Spleen (tissue), 11 donors: ENCODE data around the gene WBP4. TPM values are rescaled to one million over a fixed set of nuclear protein-coding genes. Genes with fewer than 3 reads are reported as not detected.

Experiments
- DNase-seq: peaks from one replicate; pipeline ENCODE4 v3.0.0-alpha.2; 2020
- H3K27ac ChIP-seq, 8 donors: fragments of 200-600 bp; sonication (generic) in 7 of 8; 1 replicate in 4 of 8; 2 replicates in 4 of 8; pipeline versions ENCODE4 v1.5.0 to v1.8.0; 2016 to 2021; ENCODE audit warnings: inconsistent platforms in 4 of 8, mild to moderate bottlenecking in 4 of 8, moderate library complexity in 1 of 8
- H3K27me3 ChIP-seq, 7 donors: fragments of 200-600 bp; sonication (generic) in 6 of 7; replicated peaks in 1 of 7; 1 replicate in 4 of 7; 2 replicates in 3 of 7; pipeline versions ENCODE4 v1.5.0 to v1.8.0; 2016 to 2021; ENCODE audit warnings: inconsistent platforms in 3 of 7, mild to moderate bottlenecking in 1 of 7
- H3K36me3 ChIP-seq, 6 donors: fragments of 200-600 bp; sonication (generic) in 5 of 6; 1 replicate in 4 of 6; 2 replicates in 2 of 6; pipeline versions ENCODE4 v1.5.0 to v1.8.0; 2016 to 2021; ENCODE audit warnings: inconsistent platforms in 2 of 6
- H3K4me1 ChIP-seq, 6 donors: fragments of 200-600 bp; sonication (generic) in 5 of 6; 1 replicate in 3 of 6; 2 replicates in 3 of 6; pipeline versions ENCODE4 v1.5.0 to v1.8.0; 2016 to 2021; ENCODE audit warnings: inconsistent platforms in 3 of 6
- H3K4me3 ChIP-seq, 8 donors: fragments of 200-600 bp; sonication (generic) in 7 of 8; 1 replicate in 4 of 8; 2 replicates in 4 of 8; pipeline versions ENCODE4 v1.5.0 to v1.8.0; 2016 to 2021; ENCODE audit warnings: inconsistent platforms in 4 of 8, mild to moderate bottlenecking in 4 of 8, moderate library complexity in 2 of 8
- H3K9me3 ChIP-seq, 8 donors: fragments of 200-600 bp; sonication (generic) in 7 of 8; 1 replicate in 4 of 8; 2 replicates in 4 of 8; pipeline versions ENCODE4 v1.5.0 to v1.8.0; 2016 to 2021; ENCODE audit warnings: inconsistent platforms in 4 of 8
- POLR2A ChIP-seq, 3 donors: fragments of 450-650 bp; IDR thresholded peaks; one replicate each; pipeline ENCODE4 v1.5.1; 2017; ENCODE audit warnings: antibody characterized with exemption in 3 of 3, mild to moderate bottlenecking in 1 of 3
- POLR2AphosphoS5 ChIP-seq, 3 donors: sonication (generic); formaldehyde crosslinking; IDR thresholded peaks; one replicate each; pipeline ENCODE4 v1.5.1; 2017; ENCODE audit warnings: antibody characterized with exemption in 3 of 3
- WGBS, 5 donors: extraction: QIAGEN DNeasy Blood & Tissue Kit in 3 of 5; methylation state at CpG; one replicate each; pipeline versions ENCODE4 v1.1.5 to v1.1.7; 2013 to 2018; 5-methylcytosine and 5-hydroxymethylcytosine counted together
- intact Hi-C: fragments of 100-400 bp; cut with DNase I; formaldehyde crosslinking; loops from one replicate; pipeline ENCODE4 v1.15.0; 2023; ENCODE audit warnings: low total_unique reads
- polyA plus RNA-seq, 3 donors: library from polyadenylated mRNA; stranded (reverse); fragments of 200-250 nt; gene quantifications; one replicate each; pipeline ENCODE4 v1.2.1, GENCODE V29; 2013
- total RNA-seq, 7 donors: library from RNA; depleted of rRNA in 3 of 7; stranded (reverse); fragments of >200 nt in 3 of 7; fragmentation: NEBNext Ultra II Directional in 4 of 7; extraction: Animal tissue kit (Norgen Biotek cat#: 25700) in 4 of 7; gene quantifications; one replicate each; pipeline versions ENCODE4 v1.1.0 to v1.2.1, GENCODE V29; 2016 to 2021
- TF ChIP-seq, protein P1 (sequence below), 11 experiments: fragments of 200-600 bp in 7 of 11; fragments of 450-650 bp in 4 of 11; sonication (generic) in 4 of 11; IDR thresholded peaks in 8 of 11; conservative IDR thresholded peaks in 3 of 11; 1 replicate in 7 of 11; 2 replicates in 4 of 11; pipeline versions ENCODE4 v1.4.0 to v1.8.0; 2016 to 2021; ENCODE audit warnings: antibody characterized with exemption in 11 of 11, inconsistent platforms in 4 of 11, mild to moderate bottlenecking in 1 of 11
- donor health status: healthy with polysubstance abuse.
- donor health status: DM: no; HTN: no; CAD: no; lungs with moderate emphysema.
- donor health status: DM: no; HTN: no; CAD: no.
- donor health status: Bipolar disorder and iron deficiency.
- donor health status: healthy.
- donor health status: DM: no; HTN: no; CAD: no.
- donor health status: DM: yes; HTN: yes; CAD: no.

WBP4 gene
- total and polyA plus RNA-seq, 10 donors, result 7.0 to 9.2 (median 8.4) TPM

- intact Hi-C loops, result no loop called here
- Histone ChIP-seq H3K4me3 (no peak overlapping the region), H3K4me1 (peaks cover 4 to 52% (median 36%) of the 10 kb centered on the region in 6 donors), H3K27ac (peak overlapping the region in 1 of 8 donors; percentile 50), H3K27me3 (no peaks in the 10 kb centered on the region), H3K9me3 (peaks cover 0 to 4% (median 0%) of the 10 kb centered on the region in 8 donors), H3K36me3 (peaks cover 0 to 18% (median 0%) of the 10 kb centered on the region in 6 donors)
- TF ChIP-seq POLR2AphosphoS5 (IDR thresholded peaks at IDR 0.05) (no peak), POLR2A (IDR thresholded peaks at IDR 0.05) (no peak)
- TF ChIP-seq, protein P1, sequence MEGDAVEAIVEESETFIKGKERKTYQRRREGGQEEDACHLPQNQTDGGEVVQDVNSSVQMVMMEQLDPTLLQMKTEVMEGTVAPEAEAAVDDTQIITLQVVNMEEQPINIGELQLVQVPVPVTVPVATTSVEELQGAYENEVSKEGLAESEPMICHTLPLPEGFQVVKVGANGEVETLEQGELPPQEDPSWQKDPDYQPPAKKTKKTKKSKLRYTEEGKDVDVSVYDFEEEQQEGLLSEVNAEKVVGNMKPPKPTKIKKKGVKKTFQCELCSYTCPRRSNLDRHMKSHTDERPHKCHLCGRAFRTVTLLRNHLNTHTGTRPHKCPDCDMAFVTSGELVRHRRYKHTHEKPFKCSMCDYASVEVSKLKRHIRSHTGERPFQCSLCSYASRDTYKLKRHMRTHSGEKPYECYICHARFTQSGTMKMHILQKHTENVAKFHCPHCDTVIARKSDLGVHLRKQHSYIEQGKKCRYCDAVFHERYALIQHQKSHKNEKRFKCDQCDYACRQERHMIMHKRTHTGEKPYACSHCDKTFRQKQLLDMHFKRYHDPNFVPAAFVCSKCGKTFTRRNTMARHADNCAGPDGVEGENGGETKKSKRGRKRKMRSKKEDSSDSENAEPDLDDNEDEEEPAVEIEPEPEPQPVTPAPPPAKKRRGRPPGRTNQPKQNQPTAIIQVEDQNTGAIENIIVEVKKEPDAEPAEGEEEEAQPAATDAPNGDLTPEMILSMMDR (IDR thresholded peaks at IDR 0.05 in 8 of 11, conservative IDR thresholded peaks at IDR 0.05 in 3 of 11), result no peak
- WGBS, 5 donors, result 79 to 95% (median 87%) methylated on average over 5 of the region's 5 CpGs
- DNase-seq, result no peak
Measured at GRCh38 chr13:41048640-41049039, 12.7 kb upstream of the WBP4 start.

DNA sequence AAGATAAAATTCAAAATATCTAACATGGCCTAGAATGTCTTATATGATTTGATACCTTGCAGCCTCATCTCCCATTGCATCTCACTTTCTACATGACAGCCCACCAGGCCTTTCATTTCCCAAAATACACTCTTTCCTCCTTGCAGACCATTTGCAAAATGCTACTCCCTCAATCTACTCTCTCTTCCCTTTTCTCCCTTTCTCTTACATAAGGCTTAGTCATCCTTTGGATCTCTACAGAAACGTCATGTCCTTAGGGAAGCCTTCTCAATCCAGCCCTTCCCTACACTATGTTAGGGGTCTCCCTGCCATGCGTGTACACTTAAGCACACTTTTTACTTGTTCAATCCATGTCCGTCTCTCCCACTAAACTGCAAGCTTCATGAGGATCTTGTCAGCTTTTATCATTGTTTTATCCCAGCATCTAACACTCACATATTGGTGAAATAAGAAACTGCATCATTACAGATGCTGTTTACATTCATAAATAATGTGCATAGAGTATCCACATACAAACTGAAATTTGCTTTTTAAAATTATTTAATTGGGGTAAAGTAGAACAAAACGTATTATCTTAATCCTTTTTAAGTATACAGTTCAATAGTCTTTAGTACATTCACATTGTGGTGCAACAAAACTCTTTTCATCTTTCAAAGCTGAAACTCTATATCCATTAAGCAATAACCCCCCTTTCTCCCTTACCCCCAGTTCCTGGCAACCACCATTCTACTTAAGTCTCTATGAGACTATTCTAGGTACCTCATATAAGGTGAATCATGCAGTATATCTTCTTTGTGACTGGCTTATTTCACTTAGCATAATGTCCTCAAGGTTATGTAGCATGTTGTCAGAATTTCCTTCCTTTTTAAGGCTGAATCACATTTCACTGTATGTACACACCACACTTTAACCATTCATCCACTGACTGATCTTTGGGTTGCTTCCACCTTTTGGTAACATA lies 11.5 kb upstream of the WBP4 start:
- H3K4me1 ChIP-seq, result peaks cover 13 to 63% (median 47%) of the 10 kb centered on the region in 6 donors
- H3K36me3 ChIP-seq, result peaks cover 0 to 18% (median 0%) of the 10 kb centered on the region in 6 donors
- H3K9me3 ChIP-seq, result no peaks in the 10 kb centered on the region
- peak overlapping the region in 3 of 8 donors; percentile 38 to 50 (median 48) for H3K27ac ChIP-seq
- no peak overlapping the region for H3K4me3 ChIP-seq
- intact Hi-C loops, result loop anchor here (10.0 kb wide), 3 partner anchors 75 to 255 kb away; no protein-coding TSS in a partner anchor
- DNase-seq, result no peak
- no peaks in the 10 kb centered on the region for H3K27me3 ChIP-seq
- TF ChIP-seq POLR2AphosphoS5 (IDR thresholded peaks at IDR 0.05), result no peak
- TF ChIP-seq, protein P1 (IDR thresholded peaks at IDR 0.05 in 8 of 11, conservative IDR thresholded peaks at IDR 0.05 in 3 of 11), result no peak
- TF ChIP-seq POLR2A (IDR thresholded peaks at IDR 0.05), result no peak
- WGBS, 5 donors, result 72 to 84% (median 78%) methylated on average over 4 of the region's 4 CpGs

DNA sequence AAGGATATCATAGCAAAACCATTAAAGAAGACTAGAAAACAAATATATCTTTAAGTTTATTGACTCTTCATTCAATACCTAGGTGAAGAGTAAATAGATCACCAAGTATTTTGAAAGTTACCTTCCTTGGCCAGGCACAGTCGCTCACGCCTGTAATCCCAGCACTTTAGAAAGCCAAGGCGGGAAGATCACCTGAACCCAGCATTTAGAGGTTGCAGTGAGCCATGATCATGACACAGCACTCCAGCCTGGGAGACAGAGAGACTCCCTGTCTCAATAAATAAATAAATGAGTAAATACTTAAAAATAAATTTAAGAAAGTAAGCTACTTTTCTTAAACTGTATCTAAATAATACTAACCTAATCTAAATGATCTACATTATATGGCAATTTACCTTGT lies 8.9 kb upstream of the WBP4 start:
- Histone ChIP-seq H3K27me3 (no peaks in the 10 kb centered on the region), H3K4me3 (no peak overlapping the region), H3K9me3 (no peaks in the 10 kb centered on the region), H3K4me1 (peaks cover 16 to 90% (median 70%) of the 10 kb centered on the region in 6 donors), H3K36me3 (peaks cover 0 to 11% (median 0%) of the 10 kb centered on the region in 6 donors), H3K27ac (peak overlapping the region in 1 of 8 donors; percentile 64)
- TF ChIP-seq POLR2A (IDR thresholded peaks at IDR 0.05), result no peak
- TF ChIP-seq, protein P1 (IDR thresholded peaks at IDR 0.05 in 8 of 11, conservative IDR thresholded peaks at IDR 0.05 in 3 of 11), result no peak
- TF ChIP-seq POLR2AphosphoS5 (IDR thresholded peaks at IDR 0.05), result no peak
- intact Hi-C loops, result loop anchor here (10.0 kb wide), 3 partner anchors 78 to 258 kb away; no protein-coding TSS in a partner anchor
- no peak for DNase-seq
- WGBS, 5 donors, result 87 to 99% (median 96%) methylated on average over 3 of the region's 3 CpGs

DNA sequence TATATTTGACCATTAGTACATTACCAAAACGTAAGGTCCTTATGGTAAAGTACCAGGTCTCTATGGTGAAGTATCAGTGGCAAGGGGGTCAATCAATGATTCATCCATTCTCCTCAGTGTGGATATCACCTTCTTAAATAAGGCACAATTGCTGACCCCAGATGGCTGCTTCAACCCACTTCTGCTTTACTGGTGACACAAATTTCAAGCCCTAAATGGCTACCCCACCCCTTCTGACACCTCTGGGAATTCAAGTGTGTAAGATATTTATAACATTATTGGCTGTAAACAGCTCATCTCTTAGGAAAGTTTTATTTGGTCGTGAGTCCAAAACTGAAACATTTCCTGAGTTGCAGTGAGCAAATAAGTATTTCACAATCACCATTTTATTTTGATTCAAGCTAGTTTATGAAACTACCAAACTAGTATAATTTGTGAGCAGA lies 7.9 kb upstream of the WBP4 start:
- H3K9me3 ChIP-seq, result no peaks in the 10 kb centered on the region
- peaks cover 0 to 1% (median 0%) of the 10 kb centered on the region in 6 donors for H3K36me3 ChIP-seq
- peaks cover 16 to 98% (median 78%) of the 10 kb centered on the region in 6 donors for H3K4me1 ChIP-seq
- TF ChIP-seq POLR2AphosphoS5 (IDR thresholded peaks at IDR 0.05) (no peak), POLR2A (IDR thresholded peaks at IDR 0.05) (no peak)
- TF ChIP-seq, protein P1 (IDR thresholded peaks at IDR 0.05 in 8 of 11, conservative IDR thresholded peaks at IDR 0.05 in 3 of 11), result no peak
- 33 to 42% (median 39%) methylated on average over 2 of the region's 2 CpGs for WGBS, 5 donors
- H3K27ac ChIP-seq, result peak overlapping the region in 6 of 8 donors; percentile 45 to 66 (median 64)
- no peaks in the 10 kb centered on the region for H3K27me3 ChIP-seq
- intact Hi-C loops, result loop anchor here (10.0 kb wide), 3 partner anchors 79 to 259 kb away; no protein-coding TSS in a partner anchor
- DNase-seq, result no peak
- H3K4me3 ChIP-seq, result peak overlapping the region in 1 of 8 donors; percentile 10
